Ramos (cell line): ENCODE results near the gene SEMA4A.
"Not testable (repeated sequence)": the region's sequence is repeated elsewhere in the genome, so short reads cannot be mapped to it uniquely, and the experiment has no call there.

Experiments
- in situ Hi-C: fragments of 300-500 bp; cut with MboI; formaldehyde crosslinking; loops from one replicate; pipeline ENCODE4 v1.14.3; 2022; ENCODE audit warnings: low sequenced_read_pairs; ENCODE audit not compliant: unreplicated experiment

Gene SEMA4A

DNA sequence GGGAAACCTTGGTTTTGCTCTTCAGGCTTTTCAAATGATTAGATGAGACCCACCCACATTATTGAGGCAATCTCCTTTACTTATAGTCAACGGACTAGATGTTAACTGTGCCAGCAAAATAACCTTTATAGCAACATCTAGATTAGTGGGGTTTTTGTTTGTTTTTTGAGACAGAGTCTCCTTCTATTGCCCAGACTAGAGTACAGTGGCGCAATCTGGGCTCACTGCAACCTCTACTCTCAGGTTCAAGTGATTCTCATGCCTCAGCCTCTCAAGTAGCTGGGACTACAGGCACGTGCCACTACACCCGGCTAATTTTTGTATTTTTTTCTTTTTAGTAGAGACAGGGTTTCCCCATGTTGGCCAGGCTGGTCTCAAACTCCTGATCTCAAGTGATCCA lies 36.9 kb downstream of the SEMA4A start:
- in situ Hi-C loops = not testable (repeated sequence)

DNA sequence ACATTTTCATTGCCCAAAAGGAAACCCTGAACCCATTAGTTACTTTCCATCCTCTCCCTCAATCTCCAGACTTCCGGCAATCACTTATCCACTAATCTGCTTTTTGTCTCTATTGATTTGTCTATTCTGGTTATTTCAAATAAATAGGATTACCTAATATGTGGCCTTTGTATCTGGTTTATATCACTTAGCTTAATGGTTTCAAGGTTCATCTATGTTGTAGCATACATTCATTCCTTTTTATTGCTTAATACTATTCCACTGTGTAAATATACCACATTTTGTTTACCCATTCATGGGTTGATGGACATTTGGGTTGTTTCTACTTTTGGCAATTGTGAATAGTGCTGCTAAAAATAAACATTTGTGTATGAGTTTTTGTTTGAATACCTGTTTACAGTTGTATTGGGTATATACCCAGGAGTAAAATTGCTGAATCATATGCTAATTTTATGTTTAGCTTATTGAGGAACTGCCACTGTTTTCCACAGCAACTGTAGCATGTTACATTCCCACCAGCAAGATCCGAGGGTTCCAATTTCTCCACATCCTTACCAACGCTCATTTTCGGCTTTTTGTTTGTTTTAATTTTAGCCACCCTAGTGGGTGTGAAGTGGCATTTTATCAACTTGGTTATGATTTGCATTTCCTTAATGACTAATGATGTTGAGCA lies 38.0 kb downstream of the SEMA4A start:
- in situ Hi-C loops = no loop called here

DNA sequence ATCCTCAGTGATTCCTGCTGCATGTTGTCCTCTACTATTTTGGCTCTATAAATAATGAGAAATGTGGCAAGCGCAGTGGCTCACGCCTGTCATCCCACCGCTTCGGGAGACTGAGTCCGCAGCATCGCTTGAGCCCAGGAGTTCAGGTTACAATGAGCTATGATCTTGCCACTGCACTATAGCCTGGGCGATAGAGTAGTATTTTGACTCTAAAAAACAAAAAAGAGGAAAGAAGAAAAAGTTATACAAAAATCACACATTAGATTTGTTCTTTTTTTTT lies 39.8 kb downstream of the SEMA4A start:
- in situ Hi-C loops = no loop called here

DNA sequence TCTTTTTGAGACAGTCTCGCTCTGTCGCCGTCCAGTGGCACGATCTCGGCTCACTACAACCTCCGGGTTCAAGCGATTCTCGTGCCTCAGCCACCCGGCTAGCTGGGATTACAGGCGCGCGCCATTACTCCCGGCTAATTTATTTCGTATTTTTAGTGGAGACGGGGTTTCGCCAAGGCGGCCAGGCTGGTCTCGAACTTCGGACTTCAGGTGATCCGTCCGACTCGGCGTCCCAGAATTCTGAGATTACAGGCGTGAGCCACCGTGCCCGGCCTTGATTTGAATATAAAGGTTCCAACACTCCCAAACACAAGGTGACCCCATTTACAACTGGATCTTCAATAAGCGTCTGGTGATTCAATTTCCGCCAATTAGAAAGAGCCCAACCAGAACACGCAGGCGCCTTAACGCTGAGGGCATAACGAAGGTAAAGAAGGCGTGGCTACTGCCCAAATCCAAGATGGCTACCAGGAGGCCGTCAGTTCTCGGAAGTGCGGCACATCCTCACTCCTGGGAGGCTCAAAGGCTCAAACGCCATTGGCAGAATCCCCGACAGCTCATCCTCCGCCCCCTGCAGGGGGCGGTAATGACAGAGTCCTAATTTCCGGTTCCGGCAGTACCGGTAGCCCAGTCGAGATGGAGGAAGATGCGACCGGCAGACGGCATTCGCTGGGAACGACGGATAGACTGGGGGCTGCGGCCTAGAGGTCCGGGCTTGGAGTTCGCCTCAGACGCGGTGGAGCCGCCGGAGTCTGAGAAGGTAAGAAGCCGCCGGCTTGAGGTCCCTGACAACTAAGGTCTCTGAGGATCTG lies 40.3 kb downstream of the SEMA4A start, which contains the start of gene SLC25A44:
SLC25A44 (plus strand) TSS at position 617 of the 812 bp plus-strand sequence. CDS start 5,744 bp downstream, outside the sequence.
- in situ Hi-C loops = no loop called here

DNA sequence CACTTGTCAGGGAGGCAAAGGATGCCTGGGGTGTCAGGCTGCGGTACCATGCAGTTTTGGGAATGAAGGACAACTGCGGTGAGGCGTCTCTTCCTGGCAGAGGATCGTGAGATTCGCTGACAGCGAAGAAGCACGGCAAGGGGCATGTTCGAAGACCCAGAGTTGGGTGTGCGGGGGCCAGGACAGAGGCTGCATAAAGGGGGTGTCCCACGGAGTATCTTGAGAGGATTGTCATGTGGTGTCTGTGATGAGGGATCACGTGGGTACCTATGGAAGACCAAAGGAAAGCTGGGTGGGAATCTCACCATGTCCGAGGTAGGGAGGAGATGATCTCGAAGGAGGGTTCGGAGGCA lies 40.9 kb downstream of the SEMA4A start:
- in situ Hi-C loops = no loop called here

DNA sequence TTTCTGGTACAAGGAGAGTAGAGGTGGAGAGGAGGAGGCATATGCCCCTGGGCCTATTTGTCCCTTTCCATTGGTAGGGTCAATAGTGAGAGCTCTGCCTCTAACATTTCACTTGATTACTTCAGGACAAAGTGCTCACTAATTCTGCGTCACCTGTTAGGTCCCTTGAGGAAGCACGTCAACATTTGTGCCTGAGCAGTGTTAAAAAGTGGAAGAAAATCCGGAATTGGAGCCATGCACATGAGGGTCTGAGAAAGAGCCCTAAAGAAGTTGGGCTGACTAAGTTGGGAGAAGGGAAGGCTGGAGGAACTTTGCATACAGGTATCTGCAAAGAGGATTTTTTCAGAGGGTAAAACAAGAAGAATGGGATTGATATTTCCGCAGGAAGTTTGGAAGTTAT lies 42.5 kb downstream of the SEMA4A start:
- in situ Hi-C loops = no loop called here

DNA sequence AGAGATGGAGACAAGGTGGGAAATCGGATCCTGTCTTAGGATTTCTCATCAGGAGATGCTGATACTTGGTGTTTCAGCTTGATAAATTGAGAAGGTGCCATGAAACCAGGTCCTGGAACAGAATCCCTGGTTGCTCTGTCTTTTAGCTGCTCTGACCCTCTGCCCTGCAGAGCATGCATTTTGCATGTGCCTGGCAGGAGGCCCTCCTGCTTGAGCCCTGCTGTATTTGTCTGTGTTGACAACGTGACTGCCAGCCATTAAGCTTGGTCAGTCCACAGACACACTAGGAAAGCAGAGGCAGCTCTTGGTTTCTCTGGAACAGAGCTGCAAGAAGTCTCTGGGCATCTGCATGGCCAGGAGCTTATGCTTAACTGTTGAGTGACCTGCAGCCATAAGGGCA lies 43.1 kb downstream of the SEMA4A start:
- in situ Hi-C loops = no loop called here

DNA sequence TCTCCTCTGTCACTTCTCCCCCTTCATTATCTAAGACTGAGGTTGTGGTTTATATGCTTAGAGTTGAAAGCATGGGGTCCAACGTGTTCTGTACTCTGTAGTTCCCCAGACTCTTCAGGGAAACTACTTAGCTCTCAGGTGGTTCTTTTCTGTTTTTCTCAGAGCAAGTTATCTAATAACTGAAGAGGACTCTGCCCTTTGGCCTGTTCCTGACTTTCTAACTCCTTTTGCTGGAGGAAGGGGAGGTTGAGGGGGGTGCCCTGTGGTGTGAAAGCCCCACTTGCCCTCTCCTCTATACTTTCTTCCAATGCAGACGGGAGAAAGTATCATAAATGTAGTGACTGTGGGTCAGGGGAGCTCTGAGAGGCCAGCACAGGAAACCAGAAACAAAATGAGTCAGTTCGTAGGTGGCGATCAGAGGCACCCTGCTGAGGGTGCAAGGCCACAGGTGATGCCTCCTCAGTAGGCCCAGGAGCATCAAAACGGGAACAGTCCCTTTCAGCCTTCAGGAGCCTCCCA lies 45.5 kb downstream of the SEMA4A start:
- in situ Hi-C loops = no loop called here

DNA sequence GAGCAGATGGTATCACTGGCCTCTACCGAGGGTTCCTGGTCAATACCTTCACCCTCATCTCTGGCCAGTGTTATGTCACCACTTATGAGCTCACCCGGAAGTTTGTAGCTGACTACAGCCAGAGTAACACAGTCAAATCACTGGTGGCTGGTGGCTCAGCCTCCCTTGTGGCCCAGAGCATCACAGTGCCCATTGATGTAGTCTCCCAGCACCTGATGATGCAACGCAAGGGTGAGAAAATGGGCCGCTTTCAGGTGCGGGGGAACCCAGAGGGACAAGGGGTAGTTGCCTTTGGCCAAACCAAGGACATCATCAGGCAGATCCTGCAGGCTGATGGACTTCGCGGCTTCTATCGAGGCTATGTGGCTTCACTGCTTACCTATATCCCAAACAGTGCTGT lies 46.7 kb downstream of the SEMA4A start:
- in situ Hi-C loops = no loop called here

DNA sequence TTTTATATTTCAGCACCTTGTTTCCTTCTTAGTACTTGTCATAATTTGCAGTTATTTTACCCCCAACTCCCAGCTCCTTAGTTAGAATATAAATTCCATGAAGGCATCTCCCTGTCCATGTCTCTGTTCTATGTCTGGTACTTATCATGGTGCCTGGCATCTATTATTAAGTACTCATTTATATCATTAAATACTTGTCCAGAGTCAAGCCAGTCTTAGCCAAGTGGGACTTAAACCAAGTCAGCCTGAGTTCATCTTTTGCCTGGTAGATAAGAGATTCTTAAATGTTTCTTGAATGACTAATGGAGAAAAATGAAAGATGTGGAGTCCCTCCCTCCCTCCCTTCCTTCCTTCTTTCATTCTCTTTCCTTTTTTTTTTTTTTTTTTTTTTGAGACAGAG lies 49.9 kb downstream of the SEMA4A start:
- in situ Hi-C loops = no loop called here

DNA sequence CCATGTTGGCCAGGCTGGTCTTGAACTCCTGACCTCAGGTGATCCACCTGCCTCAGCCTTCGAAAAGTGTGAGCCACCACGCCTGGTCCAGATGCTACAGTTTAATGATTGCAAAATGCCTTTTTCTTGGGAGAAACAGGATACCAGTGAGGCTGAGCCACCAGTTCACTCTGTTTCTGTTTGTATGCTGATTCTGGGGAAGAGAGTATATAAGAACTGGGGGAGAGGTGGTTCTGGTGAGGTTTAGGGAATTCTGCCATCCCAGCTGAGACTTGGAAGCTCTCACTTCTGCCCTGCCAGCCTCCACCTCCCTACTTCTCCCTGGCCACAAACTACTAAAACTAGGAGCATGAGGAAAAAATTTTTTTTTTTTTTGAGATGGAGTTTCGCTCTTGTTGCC lies 51.3 kb downstream of the SEMA4A start:
- in situ Hi-C loops = no loop called here

DNA sequence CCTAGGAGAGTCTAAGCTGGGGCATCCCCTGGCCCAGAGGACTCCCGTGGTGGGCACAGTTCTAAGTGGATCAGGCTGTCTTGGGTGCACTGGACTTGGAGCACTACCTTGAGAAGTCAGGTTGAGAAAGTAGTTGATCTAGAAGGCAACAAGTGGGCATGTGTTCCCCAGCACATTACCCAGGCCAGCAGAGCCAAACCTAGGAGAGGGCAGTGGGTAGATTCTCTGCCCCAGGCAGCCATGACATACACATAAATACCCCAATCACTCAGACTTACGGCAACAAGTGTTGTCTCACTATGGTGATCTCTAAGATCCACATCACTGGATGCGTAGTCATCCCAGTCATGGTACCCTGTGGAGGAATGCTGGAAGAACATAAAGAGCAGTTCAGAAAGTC lies 57.9 kb downstream of the SEMA4A start:
- in situ Hi-C loops = no loop called here

DNA sequence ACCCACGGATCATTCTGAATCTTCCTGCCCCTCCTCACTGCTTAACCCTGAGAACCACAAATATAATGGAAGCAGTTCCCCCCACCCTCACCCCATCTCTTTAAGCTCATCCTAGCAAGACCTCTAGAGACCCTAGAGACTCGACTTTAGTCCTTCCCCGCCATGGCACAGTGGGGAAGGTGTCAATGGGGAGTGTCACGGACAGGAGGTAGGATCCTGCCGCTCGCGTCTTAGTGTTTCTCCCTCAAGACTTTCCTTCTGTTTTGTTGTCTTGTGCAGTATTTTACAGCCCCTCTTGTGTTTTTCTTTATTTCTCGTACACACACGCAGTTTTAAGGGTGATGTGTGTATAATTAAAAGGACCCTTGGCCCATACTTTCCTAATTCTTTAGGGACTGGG lies 58.7 kb downstream of the SEMA4A start:
- in situ Hi-C loops = no loop called here

DNA sequence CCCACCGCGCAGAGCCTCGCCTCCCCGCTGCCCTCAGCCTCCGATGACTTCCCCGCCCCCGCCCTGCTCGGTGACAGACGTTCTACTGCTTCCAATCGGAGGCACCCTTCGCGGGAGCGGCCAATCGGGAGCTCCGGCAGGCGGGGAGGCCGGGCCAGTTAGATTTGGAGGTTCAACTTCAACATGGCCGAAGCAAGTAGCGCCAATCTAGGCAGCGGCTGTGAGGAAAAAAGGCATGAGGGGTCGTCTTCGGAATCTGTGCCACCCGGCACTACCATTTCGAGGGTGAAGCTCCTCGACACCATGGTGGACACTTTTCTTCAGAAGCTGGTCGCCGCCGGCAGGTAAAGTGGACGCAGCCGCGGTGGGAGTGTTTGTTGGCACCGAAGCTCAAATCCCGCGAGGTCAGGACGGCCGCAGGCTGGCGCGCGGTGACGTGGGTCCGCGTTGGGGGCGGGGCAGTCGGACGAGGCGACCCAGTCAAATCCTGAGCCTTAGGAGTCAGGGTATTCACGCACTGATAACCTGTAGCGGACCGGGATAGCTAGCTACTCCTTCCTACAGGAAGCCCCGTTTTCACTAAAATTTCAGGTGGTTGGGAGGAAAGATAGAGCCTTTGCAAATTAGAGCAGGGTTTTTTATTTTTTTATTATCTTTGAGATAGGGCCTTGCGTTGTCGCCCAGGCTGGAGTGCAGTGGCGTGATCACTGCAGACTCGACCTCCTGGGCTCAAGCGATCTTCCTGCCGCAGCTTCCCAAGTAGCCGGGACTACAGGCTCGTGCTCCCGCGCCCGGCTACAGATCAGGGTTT lies 59.7 kb downstream of the SEMA4A start, which contains the start of gene PMF1:
PMF1 (plus strand) TSS at position 175 of the 811 bp plus-strand sequence; CDS start at position 184, 9 bp downstream.
- in situ Hi-C loops = no loop called here

DNA sequence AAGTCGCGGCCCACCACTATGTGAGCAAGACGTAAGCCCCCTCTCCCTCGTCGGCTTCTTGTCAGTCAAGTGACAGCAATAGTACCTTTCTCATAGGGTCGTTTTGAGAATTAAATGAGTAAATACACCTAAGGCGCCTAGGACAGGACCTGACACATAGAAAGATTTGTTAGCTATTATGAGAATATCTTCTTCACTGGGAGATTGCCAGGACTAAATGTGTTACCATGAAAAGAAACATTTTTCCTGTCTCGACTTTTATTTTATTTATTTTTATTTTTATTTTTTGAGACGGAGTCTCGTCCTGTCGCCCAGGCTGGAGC lies 60.2 kb downstream of the SEMA4A start:
- in situ Hi-C loops = no loop called here

DNA sequence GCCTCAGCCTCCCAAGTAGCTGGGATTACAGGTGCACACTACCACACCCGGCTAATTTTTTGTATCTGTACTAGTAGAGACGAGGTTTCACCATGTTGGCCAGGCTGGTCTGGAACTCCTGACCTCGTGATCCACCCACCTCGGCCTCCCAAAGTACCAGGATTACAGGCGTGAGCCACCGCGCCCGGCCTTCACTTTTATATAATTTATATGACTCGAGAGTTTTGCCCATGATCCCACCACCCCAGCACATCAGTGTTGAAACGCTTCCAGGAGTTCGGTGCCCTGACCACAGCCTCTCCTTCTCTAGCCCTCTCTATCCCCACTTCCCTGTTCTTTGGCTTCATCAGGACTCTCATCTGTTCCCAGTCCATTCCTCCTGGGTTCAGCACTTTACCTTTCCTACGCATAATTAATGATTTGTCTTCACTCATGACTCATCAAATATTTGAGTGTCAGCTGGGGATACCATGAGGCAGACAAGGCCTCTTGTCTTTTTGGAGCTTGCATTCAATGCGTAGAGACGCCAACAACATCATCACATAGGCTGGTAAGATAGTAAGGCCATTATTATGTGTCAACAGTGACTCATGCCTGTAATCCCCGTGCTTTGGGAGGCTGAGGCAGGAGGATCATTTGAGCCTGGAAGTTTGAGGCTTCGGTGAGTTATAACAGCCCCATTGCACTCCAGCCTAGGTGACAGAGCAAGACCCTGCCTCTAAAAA lies 60.8 kb downstream of the SEMA4A start:
- in situ Hi-C loops = no loop called here

DNA sequence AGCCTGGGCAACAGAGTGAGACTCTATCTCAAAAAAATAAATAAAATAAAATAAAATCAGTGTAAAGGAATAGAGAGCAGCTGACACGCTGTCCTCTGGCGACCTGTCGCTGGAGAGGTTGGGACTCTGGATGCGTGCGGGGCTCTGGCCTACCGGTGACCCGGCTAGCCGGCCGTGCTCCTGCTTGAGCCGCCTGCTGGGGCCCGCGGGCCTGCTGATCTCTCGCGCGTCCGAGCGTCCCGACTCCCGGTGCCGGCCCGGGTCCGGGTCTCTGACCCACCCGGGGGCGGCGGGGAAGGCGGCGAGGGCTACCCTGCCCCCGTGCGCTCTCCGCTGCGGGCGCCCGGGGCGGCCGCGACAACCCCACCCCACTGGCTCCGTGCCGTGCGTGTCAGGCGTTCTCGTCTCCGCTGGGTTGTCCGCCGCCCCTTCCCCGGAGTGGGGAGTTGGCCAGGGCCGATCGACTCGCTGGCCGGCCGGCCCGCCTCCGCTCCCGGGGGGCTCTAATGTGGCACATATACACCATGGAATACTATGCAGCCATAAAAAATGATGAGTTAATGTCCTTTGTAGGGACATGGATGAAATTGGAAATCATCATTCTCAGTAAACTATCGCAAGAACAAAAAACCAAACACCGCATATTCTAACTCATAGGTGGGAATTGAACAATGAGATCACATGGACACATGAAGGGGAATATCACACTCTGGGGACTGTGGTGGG lies 63.1 kb downstream of the SEMA4A start:
- in situ Hi-C loops = not testable (repeated sequence)

DNA sequence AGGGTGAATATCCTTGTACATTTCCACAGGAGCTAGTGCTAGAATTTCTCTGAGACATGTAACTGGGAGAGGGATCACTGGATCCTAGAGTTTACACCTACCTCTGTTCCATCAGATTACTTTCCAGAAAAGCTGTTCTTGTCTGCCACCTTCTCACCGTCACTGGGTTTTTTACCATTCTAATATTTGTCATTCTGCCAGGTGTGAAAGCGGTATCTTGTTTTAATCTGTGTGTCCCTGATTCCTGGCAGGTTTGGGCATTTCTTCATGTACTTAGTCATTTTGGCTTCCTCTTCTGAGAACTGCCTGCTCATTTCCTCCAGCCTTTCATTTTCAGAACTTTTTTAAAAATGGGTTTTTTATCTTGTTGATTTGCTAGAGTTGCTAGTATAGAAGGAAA lies 64.5 kb downstream of the SEMA4A start:
- in situ Hi-C loops = no loop called here

DNA sequence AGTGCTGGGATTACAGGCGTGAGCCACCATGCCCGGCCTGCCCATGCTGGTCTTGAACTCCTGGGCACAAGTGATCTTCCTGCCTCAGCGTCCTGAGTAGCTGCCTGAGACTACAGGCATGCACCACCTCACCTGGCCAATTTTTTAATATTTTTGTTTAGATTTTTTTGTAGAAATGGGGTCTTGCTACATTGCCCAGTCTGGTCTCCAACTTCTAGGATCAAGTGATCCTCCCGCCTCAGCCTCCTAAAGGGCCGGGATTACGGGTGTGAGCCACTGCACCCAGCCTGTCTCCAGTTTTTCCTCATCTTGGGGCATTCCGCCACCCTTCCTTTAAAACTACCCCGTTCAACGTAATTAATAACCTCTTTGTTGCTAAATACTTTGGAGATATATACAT lies 66.8 kb downstream of the SEMA4A start:
- in situ Hi-C loops = loop anchor here (5.0 kb wide), 1 partner anchor 73 kb away; no protein-coding TSS in a partner anchor
